B cell (primary cell): ENCODE results near the gene SCAI.

Experiments
- CTCF ChIP-seq: fragments of 200-600 bp; IDR thresholded peaks from one replicate; pipeline ENCODE4 v1.8.0; 2022; ENCODE audit warnings: antibody characterized with exemption, mild to moderate bottlenecking
- EZH2 ChIP-seq: IDR thresholded peaks from 2 replicates; pipeline ENCODE4 v1.6.1; 2012; ENCODE audit warnings: borderline replicate concordance, low read depth, mild to moderate bottlenecking, moderate library complexity, low read length; ENCODE audit not compliant: insufficient read depth, poor library complexity, severe bottlenecking

GRCh38 chr9:125172031-125172755 lies 28.9 kb upstream of the SCAI start:
- TF ChIP-seq CTCF, result no peak
- no peak for TF ChIP-seq EZH2
